ENCODE data around the gene AGBL4. TPM values are rescaled to one million over a fixed set of nuclear protein-coding genes. Genes with fewer than 3 reads are reported as not detected.
A peak's percentile ranks its signal among the peaks of the same experiment; 100 is the strongest.

The AGBL4 gene
- total RNA-seq, 4 donors from 2014 or later = not detected

DNA sequence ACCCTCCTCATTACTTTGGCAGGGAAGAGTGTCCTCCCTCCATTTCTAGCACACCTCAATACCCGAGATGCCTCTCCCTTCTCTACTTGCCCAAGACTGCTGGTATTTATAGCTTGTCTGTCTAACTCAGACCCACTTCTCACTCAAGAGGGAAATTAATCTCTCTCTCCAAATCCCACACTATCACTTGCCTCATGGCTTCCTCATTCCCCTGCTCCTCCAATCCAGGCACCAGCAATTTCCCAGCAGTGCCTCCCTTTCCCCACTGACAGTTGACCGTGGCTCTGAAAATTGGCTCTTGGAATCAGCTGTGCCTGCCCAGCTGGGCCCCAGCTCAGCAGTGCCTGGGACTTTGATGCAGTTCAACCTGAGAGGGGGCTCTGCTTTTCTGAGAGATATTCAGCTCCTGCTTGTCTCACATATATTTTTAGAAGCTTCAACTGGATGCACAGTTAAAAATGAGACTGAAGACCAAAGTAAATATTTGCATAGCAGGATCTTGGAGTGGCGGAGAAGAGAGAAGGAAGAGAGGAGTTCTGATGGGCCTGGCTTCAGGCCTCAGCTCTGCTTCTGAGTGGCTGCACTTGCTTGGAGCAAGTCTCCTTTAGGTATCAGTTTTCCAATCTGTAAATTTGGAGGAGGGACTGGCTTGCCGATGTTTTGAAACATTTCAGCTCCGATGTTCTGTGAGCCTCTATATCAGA, 1470.7 kb downstream of the AGBL4 start:
- no peaks in the 10 kb centered on the region for H3K9me3 ChIP-seq
- DNase-seq (no peak), ATAC-seq (peak; percentile 11 to 51)
- H3K27ac ChIP-seq = peak overlapping the region in 3 of 4 donors; percentile 13 to 64 (median 63)
- no peaks in the 10 kb centered on the region for H3K27me3 ChIP-seq
- in situ Hi-C loops (cut with MboI; ENCODE audit: low sequenced_read_pairs in 4 of 4) (loop anchor here in 2 of 4 donors (10.0 kb wide), 2 partner anchors 122 to 142 kb away; no protein-coding TSS in a partner anchor), intact Hi-C loops (cut with DNase I; ENCODE audit: low total_unique reads) (loop anchor here (1.0 to 5.0 kb wide), 4 partner anchors 19 to 264 kb away; no protein-coding TSS in a partner anchor)
- TF ChIP-seq POLR2A (IDR thresholded peaks at IDR 0.05) = no peak
- TF ChIP-seq, protein P1, sequence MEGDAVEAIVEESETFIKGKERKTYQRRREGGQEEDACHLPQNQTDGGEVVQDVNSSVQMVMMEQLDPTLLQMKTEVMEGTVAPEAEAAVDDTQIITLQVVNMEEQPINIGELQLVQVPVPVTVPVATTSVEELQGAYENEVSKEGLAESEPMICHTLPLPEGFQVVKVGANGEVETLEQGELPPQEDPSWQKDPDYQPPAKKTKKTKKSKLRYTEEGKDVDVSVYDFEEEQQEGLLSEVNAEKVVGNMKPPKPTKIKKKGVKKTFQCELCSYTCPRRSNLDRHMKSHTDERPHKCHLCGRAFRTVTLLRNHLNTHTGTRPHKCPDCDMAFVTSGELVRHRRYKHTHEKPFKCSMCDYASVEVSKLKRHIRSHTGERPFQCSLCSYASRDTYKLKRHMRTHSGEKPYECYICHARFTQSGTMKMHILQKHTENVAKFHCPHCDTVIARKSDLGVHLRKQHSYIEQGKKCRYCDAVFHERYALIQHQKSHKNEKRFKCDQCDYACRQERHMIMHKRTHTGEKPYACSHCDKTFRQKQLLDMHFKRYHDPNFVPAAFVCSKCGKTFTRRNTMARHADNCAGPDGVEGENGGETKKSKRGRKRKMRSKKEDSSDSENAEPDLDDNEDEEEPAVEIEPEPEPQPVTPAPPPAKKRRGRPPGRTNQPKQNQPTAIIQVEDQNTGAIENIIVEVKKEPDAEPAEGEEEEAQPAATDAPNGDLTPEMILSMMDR (IDR thresholded peaks at IDR 0.05 in 4 of 5, conservative IDR thresholded peaks at IDR 0.05 in 1 of 5) = no peak
- H3K4me1 ChIP-seq = peaks cover 11 to 13% of the 10 kb centered on the region in 2 donors
- no peak overlapping the region for H3K4me3 ChIP-seq
- H3K36me3 ChIP-seq = no peaks in the 10 kb centered on the region

DNA sequence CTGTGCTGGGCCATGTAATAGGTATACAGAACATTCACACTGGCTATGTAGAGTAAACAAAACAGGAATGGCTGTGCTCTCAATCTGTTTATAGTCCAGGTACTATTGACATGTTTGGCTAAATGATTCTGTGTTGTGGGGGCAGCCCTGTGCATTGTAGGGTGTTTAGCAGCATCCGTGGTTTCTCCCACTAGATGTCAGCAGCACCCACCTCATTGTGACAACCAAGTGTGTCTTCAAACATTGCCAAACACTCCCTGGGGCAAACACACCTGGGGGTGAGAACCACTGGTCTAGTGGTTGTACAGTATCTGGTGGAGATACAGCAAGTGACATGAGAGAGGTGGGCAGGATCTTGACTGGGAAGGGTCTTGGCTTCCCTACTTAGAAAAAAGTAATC, 1471.3 kb downstream of the AGBL4 start:
- no peaks in the 10 kb centered on the region for H3K9me3 ChIP-seq
- H3K4me1 ChIP-seq = peaks cover 11 to 13% of the 10 kb centered on the region in 2 donors
- DNase-seq = peak in 1 of 2 donors; percentile 19
- H3K36me3 ChIP-seq = no peaks in the 10 kb centered on the region
- H3K27me3 ChIP-seq = no peaks in the 10 kb centered on the region
- H3K27ac ChIP-seq = peak overlapping the region in 2 of 4 donors; percentile 63 to 64
- in situ Hi-C loops (cut with MboI; ENCODE audit: low sequenced_read_pairs in 4 of 4) = loop anchor here in 2 of 4 donors (10.0 kb wide), 2 partner anchors 122 to 142 kb away; no protein-coding TSS in a partner anchor
- no peak overlapping the region for H3K4me3 ChIP-seq
- TF ChIP-seq, protein P1 (IDR thresholded peaks at IDR 0.05 in 4 of 5, conservative IDR thresholded peaks at IDR 0.05 in 1 of 5) = peak; percentile 23 to 56 (median 43)
- no peak for TF ChIP-seq POLR2A (IDR thresholded peaks at IDR 0.05)
- ATAC-seq = peak; percentile 74
- intact Hi-C loops (cut with DNase I; ENCODE audit: low total_unique reads) = loop anchor here (1.0 to 5.0 kb wide), 4 partner anchors 20 to 265 kb away; no protein-coding TSS in a partner anchor

DNA sequence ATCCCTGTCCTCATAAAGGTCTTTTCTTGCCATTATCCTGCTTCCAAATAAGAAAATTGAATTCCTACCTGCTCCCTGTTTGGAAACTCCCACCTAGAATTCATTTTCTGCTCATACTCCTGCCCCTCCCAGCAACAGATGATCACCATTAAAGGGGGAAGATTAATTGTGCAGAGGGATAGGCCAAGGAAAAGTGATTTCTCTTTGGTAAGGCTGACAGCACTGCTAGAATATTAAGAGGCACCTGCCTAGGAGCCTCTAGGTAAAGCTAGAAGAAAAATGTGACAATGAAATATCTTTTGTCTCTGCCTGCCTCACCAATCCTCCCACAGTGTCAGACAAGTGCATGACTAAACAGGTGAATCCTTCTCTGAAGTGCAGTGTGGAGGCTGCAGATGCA, 1474.8 kb downstream of the AGBL4 start:
- Histone ChIP-seq H3K4me1 (peaks cover 0 to 3% of the 10 kb centered on the region in 2 donors), H3K36me3 (no peaks in the 10 kb centered on the region), H3K9me3 (no peaks in the 10 kb centered on the region), H3K4me3 (no peak overlapping the region), H3K27ac (no peak overlapping the region), H3K27me3 (no peaks in the 10 kb centered on the region)
- intact Hi-C loops (cut with DNase I; ENCODE audit: low total_unique reads) = no loop called here
- DNase-seq = no peak
- in situ Hi-C loops (cut with MboI; ENCODE audit: low sequenced_read_pairs in 4 of 4) = no loop called here
- TF ChIP-seq, protein P1 (IDR thresholded peaks at IDR 0.05 in 4 of 5, conservative IDR thresholded peaks at IDR 0.05 in 1 of 5) = no peak
- no peak for TF ChIP-seq POLR2A (IDR thresholded peaks at IDR 0.05)
- no peak for ATAC-seq

DNA sequence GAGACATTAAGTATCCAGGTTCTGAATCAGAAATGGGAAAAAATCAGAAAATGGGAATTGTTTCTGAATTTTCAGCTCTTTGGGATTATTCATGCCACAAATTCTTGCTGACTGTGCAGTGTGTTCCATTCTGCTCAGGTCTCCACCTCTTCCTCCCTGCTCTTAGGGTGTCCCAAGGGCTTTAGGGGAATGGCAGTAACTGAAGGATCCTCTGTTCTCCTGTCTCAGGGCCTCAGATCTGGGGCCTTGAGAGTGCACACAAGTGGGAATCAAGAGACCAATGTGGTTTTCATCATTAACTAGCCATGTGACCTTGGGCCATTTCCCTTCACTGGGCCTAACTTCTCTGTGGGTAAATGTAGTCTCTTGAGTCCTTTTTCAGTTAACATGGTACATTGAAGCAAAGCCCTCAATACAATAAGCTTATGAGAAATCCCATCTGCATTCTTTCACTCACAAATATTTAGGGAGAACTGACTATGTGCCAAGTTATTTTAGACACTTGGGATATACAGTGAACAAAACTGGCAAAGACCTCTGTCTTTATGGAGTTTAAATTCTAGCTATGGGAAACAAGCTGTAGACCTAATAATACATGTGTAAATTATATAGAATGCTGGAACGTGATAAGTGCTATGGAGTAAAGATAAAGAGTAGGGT, 1476.1 kb downstream of the AGBL4 start:
- peaks cover 0 to 2% of the 10 kb centered on the region in 2 donors for H3K4me1 ChIP-seq
- H3K36me3 ChIP-seq = no peaks in the 10 kb centered on the region
- TF ChIP-seq, protein P1 (IDR thresholded peaks at IDR 0.05 in 4 of 5, conservative IDR thresholded peaks at IDR 0.05 in 1 of 5) = no peak
- TF ChIP-seq POLR2A (IDR thresholded peaks at IDR 0.05) = no peak
- no peak overlapping the region for H3K4me3 ChIP-seq
- H3K27ac ChIP-seq = no peak overlapping the region
- no peak for ATAC-seq
- H3K9me3 ChIP-seq = no peaks in the 10 kb centered on the region
- DNase-seq = no peak
- H3K27me3 ChIP-seq = no peaks in the 10 kb centered on the region
- in situ Hi-C loops (cut with MboI; ENCODE audit: low sequenced_read_pairs in 4 of 4) (no loop called here), intact Hi-C loops (cut with DNase I; ENCODE audit: low total_unique reads) (no loop called here)
